Left lung (tissue), 10 donors: ENCODE measurements around the gene RAP1B. TPM values are rescaled to one million over a fixed set of nuclear protein-coding genes. Genes with fewer than 3 reads are reported as not detected.

Source experiments
- ATAC-seq: fragments of 200-7000 bp; cut with Tn5 transposase; one replicate; pipeline ENCODE4 v1.9.1; 2020; ENCODE audit warnings: moderate library complexity
- DNase-seq, 4 donors: peaks; one replicate each; pipeline ENCODE4 v3.0.0-alpha.2; 2013 to 2020
- H3K27ac ChIP-seq, 2 donors: fragments of 200-600 bp; sonication (generic) in 1 of 2; one replicate each; pipeline versions ENCODE4 v1.5.0 to v1.8.0; 2020 to 2021
- H3K27me3 ChIP-seq, 2 donors: fragments of 200-600 bp; sonication (generic) in 1 of 2; one replicate each; pipeline versions ENCODE4 v1.5.0 to v1.8.0; 2020 to 2021
- H3K36me3 ChIP-seq, 2 donors: fragments of 200-600 bp; sonication (generic) in 1 of 2; one replicate each; pipeline versions ENCODE4 v1.5.0 to v1.8.0; 2020 to 2021
- H3K4me1 ChIP-seq, 2 donors: fragments of 200-600 bp; one replicate each; pipeline ENCODE4 v1.8.0; 2021
- H3K4me3 ChIP-seq, 2 donors: fragments of 200-600 bp; sonication (generic) in 1 of 2; one replicate each; pipeline versions ENCODE4 v1.5.0 to v1.8.0; 2020 to 2021; ENCODE audit warnings: mild to moderate bottlenecking in 1 of 2
- H3K9me3 ChIP-seq, 2 donors: fragments of 200-600 bp; sonication (generic) in 1 of 2; one replicate each; pipeline versions ENCODE4 v1.5.0 to v1.8.0; 2020 to 2021
- intact Hi-C, 2 donors: fragments of 100-400 bp; cut with DNase I; formaldehyde crosslinking; loops; one replicate each; pipeline versions ENCODE4 v1.11.2 to v1.14.2; 2022
- polyA plus RNA-seq, 6 donors: library from polyadenylated mRNA; unstranded; fragments of 120-200 nt; gene quantifications; one replicate each; pipeline ENCODE4 v1.2.1, GENCODE V29; 2013; ENCODE audit not compliant: insufficient read length in 6 of 6
- total RNA-seq, 2 donors: library from RNA; stranded (reverse); fragmentation: NEBNext Ultra II Directional; extraction: Animal tissue kit (Norgen Biotek cat#: 25700); gene quantifications; one replicate each; pipeline ENCODE4 v1.2.1, GENCODE V29; 2021
- TF ChIP-seq, protein P1 (sequence below), 2 donors: fragments of 200-600 bp; sonication (generic) in 1 of 2; IDR thresholded peaks; one replicate each; pipeline versions ENCODE4 v1.5.0 to v1.8.0; 2021; ENCODE audit warnings: antibody characterized with exemption in 2 of 2
- donor health status: DM: no; HTN: yes; CAD: no.
- donor health status: DM: no; HTN: no; CAD: no.

The RAP1B gene
- total and polyA plus RNA-seq, 8 donors, result 137 to 211 (median 183) TPM

DNA sequence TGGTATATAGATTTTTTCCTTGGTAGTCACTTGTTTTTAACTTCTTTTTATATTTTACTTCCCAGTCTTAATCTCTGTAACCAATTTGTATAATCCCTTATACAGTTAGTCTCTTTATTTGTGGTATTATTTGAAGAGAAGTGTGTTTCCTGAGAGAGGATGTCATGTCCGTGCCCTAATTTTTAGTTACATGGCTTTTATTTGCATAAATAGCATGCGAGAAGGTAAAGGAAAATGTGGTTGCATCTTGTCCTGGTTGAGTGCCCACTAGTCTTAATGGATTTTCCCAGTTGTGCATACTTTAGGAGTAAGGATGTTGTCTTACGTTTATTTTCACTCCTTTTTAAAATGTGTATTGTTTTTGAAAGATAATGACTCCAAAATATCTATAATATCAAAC lies 27.5 kb downstream of the RAP1B start:
- H3K36me3 ChIP-seq, result peaks cover 0 to 10% of the 10 kb centered on the region in 2 donors
- H3K27ac ChIP-seq, result no peak overlapping the region
- intact Hi-C loops, result no loop called here
- ATAC-seq (no peak), DNase-seq (no peak)
- H3K9me3 ChIP-seq, result no peaks in the 10 kb centered on the region
- TF ChIP-seq, protein P1, sequence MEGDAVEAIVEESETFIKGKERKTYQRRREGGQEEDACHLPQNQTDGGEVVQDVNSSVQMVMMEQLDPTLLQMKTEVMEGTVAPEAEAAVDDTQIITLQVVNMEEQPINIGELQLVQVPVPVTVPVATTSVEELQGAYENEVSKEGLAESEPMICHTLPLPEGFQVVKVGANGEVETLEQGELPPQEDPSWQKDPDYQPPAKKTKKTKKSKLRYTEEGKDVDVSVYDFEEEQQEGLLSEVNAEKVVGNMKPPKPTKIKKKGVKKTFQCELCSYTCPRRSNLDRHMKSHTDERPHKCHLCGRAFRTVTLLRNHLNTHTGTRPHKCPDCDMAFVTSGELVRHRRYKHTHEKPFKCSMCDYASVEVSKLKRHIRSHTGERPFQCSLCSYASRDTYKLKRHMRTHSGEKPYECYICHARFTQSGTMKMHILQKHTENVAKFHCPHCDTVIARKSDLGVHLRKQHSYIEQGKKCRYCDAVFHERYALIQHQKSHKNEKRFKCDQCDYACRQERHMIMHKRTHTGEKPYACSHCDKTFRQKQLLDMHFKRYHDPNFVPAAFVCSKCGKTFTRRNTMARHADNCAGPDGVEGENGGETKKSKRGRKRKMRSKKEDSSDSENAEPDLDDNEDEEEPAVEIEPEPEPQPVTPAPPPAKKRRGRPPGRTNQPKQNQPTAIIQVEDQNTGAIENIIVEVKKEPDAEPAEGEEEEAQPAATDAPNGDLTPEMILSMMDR (IDR thresholded peaks at IDR 0.05), result no peak
- H3K4me3 ChIP-seq, result no peak overlapping the region
- H3K27me3 ChIP-seq, result no peaks in the 10 kb centered on the region
- H3K4me1 ChIP-seq, result peaks cover 11 to 96% of the 10 kb centered on the region in 2 donors

DNA sequence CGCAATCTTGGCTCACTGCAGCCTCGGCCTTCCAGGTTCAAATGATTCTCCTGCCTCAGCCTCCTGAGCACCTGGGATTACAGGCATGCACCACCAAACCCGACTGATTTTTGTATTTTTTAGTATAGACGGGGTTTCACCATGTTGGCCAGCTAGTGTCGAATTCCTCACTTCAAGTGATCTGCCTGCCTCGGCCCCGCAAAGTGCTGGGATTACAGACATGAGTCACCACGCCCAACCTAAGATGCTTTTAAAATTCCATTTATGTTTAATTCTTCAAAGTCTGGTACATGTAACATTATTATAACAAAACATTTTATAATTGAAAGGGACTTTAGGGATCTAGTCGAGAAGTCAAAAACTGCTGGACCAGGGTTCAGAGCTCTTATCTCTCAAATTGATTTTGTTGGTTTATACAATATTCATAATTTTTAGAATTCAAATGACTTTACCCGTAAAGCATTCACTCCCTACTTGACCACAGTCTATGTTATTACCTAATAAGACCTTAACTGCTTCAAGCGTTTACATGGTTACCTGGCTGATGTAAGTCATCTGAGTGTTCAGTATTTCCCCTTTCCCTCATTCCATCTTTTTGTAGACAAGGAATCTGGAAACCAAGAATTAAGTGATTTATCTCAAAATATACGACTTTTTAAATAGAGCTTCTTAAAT lies 28.2 kb downstream of the RAP1B start:
- ATAC-seq (peak; percentile 35), DNase-seq (no peak)
- H3K4me3 ChIP-seq, result no peak overlapping the region
- H3K4me1 ChIP-seq, result peaks cover 11 to 90% of the 10 kb centered on the region in 2 donors
- H3K9me3 ChIP-seq, result no peaks in the 10 kb centered on the region
- H3K36me3 ChIP-seq, result peaks cover 0 to 10% of the 10 kb centered on the region in 2 donors
- no peak overlapping the region for H3K27ac ChIP-seq
- TF ChIP-seq, protein P1 (IDR thresholded peaks at IDR 0.05), result no peak
- intact Hi-C loops, result no loop called here
- H3K27me3 ChIP-seq, result no peaks in the 10 kb centered on the region

DNA sequence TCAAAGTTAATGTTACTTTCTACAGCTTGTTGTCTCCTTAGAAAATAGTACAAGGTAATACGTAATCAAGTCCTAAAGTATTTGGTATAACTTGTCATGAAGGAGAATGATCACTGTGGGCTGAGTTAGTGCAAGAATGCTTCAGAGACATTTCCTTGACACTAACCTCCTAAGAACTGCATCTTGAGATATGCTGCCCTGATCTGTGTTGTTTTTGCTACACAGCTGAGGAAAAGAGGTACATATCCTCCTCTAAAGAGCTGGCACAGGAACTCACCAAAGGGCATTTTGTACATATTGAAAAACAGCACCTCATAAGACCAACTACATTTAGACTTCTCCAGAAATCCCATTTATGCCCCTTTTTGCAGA lies 28.7 kb downstream of the RAP1B start:
- ATAC-seq (no peak), DNase-seq (no peak)
- H3K9me3 ChIP-seq, result no peaks in the 10 kb centered on the region
- H3K4me1 ChIP-seq, result peaks cover 11 to 85% of the 10 kb centered on the region in 2 donors
- H3K27me3 ChIP-seq, result no peaks in the 10 kb centered on the region
- intact Hi-C loops, result no loop called here
- TF ChIP-seq, protein P1 (IDR thresholded peaks at IDR 0.05), result no peak
- peaks cover 0 to 10% of the 10 kb centered on the region in 2 donors for H3K36me3 ChIP-seq
- H3K4me3 ChIP-seq, result no peak overlapping the region
- no peak overlapping the region for H3K27ac ChIP-seq

DNA sequence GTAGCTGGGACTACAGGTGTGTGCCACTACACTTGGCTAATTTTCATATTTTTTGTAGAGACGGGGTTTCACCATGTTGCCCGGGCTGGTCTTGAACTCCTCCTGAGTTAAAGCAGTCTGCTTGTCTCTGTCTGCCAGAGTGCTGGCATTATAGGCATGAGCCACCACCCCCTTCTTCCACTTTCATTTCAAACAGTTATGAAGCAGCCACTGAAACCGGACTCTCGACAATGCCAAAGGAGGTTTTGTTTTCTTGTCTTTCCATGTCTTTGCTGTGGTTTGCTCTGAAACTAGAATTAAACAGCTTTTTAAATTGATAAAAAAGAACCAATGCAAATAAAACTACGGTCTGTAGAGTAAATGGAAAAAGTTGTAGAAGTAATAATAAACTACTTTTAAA lies 30.4 kb downstream of the RAP1B start:
- Histone ChIP-seq H3K9me3 (no peaks in the 10 kb centered on the region), H3K27ac (peak overlapping the region in 1 of 2 donors; percentile 14), H3K4me3 (no peak overlapping the region), H3K4me1 (peaks cover 0 to 78% of the 10 kb centered on the region in 2 donors), H3K36me3 (peaks cover 0 to 10% of the 10 kb centered on the region in 2 donors), H3K27me3 (no peaks in the 10 kb centered on the region)
- TF ChIP-seq, protein P1 (IDR thresholded peaks at IDR 0.05), result no peak
- intact Hi-C loops, result no loop called here
- peak; percentile 68 for ATAC-seq
- no peak for DNase-seq

DNA sequence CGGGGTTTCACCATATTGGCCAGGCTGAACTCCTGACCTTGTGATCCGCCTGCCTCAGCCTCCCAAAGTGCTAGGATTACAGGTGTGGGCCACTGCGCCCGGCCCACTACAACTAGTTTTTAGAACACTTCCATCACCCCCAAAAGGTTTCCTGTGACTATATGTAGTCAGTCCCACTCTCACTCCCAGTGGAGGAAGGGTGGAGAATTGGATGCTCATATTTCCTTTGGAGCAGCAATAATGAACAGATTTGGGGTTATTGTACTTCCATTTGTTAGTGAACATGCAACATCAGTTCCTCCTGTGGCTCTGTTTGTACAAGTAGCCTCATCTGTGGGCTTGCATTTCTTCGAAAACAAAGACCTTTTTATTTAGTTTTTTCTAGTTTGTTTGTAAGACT lies 35.8 kb downstream of the RAP1B start:
- no peak for ATAC-seq
- intact Hi-C loops, result no loop called here
- DNase-seq, result no peak
- Histone ChIP-seq H3K4me3 (no peak overlapping the region), H3K27me3 (no peaks in the 10 kb centered on the region), H3K27ac (no peak overlapping the region), H3K36me3 (peaks cover 0 to 37% of the 10 kb centered on the region in 2 donors), H3K4me1 (peaks cover 0 to 58% of the 10 kb centered on the region in 2 donors), H3K9me3 (no peaks in the 10 kb centered on the region)
- TF ChIP-seq, protein P1 (IDR thresholded peaks at IDR 0.05), result no peak
